Measurements from ENCODE around the gene HOXA10. TPM values are rescaled to one million over a fixed set of nuclear protein-coding genes. Genes with fewer than 3 reads are reported as not detected.

The HOXA10 gene
- total RNA-seq, 4 donors from 2014 or later = 24.6 to 61.2 (median 40.0) TPM

- peak overlapping the region in 3 of 4 donors; percentile 74 to 90 (median 75) for H3K27ac ChIP-seq
- intact Hi-C loops (cut with DNase I; ENCODE audit: low total_unique reads) = loop anchor here (1.0 to 5.0 kb wide), 2 partner anchors 377 to 578 kb away; no protein-coding TSS in a partner anchor
- peaks cover 33 to 62% (median 38%) of the 10 kb centered on the region in 3 donors for H3K27me3 ChIP-seq
- H3K4me1 ChIP-seq = peaks cover 9 to 31% of the 10 kb centered on the region in 2 donors
- H3K4me3 ChIP-seq = peak overlapping the region; percentile 50 to 75 (median 69)
- in situ Hi-C loops (cut with MboI; ENCODE audit: low sequenced_read_pairs in 4 of 4) = loop anchor here (10.0 to 25.0 kb wide), 7 partner anchors 466 to 1437 kb away; partner anchors contain the start of genes CREB5 (in 1 of the 4) and HIBADH (in 1 of the 4)
- ATAC-seq (peak; percentile 45 to 49), DNase-seq (no peak)
- no peaks in the 10 kb centered on the region for H3K36me3 ChIP-seq
- TF ChIP-seq CTCF (IDR thresholded peaks at IDR 0.05 in 4 of 5, conservative IDR thresholded peaks at IDR 0.05 in 1 of 5) (no peak), POLR2A (IDR thresholded peaks at IDR 0.05) (no peak)
- no peaks in the 10 kb centered on the region for H3K9me3 ChIP-seq
Observed at GRCh38 chr7:27198871-27199801, 25.0 kb upstream of the HOXA10 start.

GRCh38 chr7:27198138-27198841, 24.2 kb upstream of the HOXA10 start:
- Histone ChIP-seq H3K9me3 (no peaks in the 10 kb centered on the region), H3K4me3 (peak overlapping the region; percentile 50 to 75 (median 69)), H3K4me1 (peaks cover 9 to 37% of the 10 kb centered on the region in 2 donors), H3K27me3 (peaks cover 25 to 57% (median 31%) of the 10 kb centered on the region in 3 donors), H3K36me3 (no peaks in the 10 kb centered on the region), H3K27ac (peak overlapping the region in 1 of 4 donors; percentile 90)
- TF ChIP-seq CTCF (IDR thresholded peaks at IDR 0.05 in 4 of 5, conservative IDR thresholded peaks at IDR 0.05 in 1 of 5) = no peak
- no peak for TF ChIP-seq POLR2A (IDR thresholded peaks at IDR 0.05)
- ATAC-seq (no peak), DNase-seq (no peak)
- in situ Hi-C loops (cut with MboI; ENCODE audit: low sequenced_read_pairs in 4 of 4) = loop anchor here (10.0 to 25.0 kb wide), 7 partner anchors 467 to 1436 kb away; partner anchors contain the start of genes CREB5 (in 1 of the 4) and HIBADH (in 1 of the 4)
- intact Hi-C loops (cut with DNase I; ENCODE audit: low total_unique reads) = loop anchor here (5.0 kb wide), 1 partner anchor 579 kb away; no protein-coding TSS in a partner anchor

GRCh38 chr7:27197137-27198042, 23.3 kb upstream of the HOXA10 start:
- in situ Hi-C loops (cut with MboI; ENCODE audit: low sequenced_read_pairs in 4 of 4) = loop anchor here (10.0 to 25.0 kb wide), 7 partner anchors 467 to 1435 kb away; partner anchors contain the start of genes CREB5 (in 1 of the 4) and HIBADH (in 1 of the 4)
- intact Hi-C loops (cut with DNase I; ENCODE audit: low total_unique reads) = loop anchor here (1.0 to 5.0 kb wide), 3 partner anchors 580 to 823 kb away; no protein-coding TSS in a partner anchor
- no peak for TF ChIP-seq CTCF (IDR thresholded peaks at IDR 0.05 in 4 of 5, conservative IDR thresholded peaks at IDR 0.05 in 1 of 5)
- no peak for TF ChIP-seq POLR2A (IDR thresholded peaks at IDR 0.05)

More at GRCh38 chr7:27197137-27198042, 23.3 kb upstream of the HOXA10 start:
- ATAC-seq (no peak), DNase-seq (no peak)
- no peaks in the 10 kb centered on the region for H3K36me3 ChIP-seq
- peak overlapping the region in 1 of 4 donors; percentile 90 for H3K27ac ChIP-seq
- peak overlapping the region in 1 of 4 donors; percentile 67 for H3K4me3 ChIP-seq
- H3K27me3 ChIP-seq = peaks cover 20 to 52% (median 28%) of the 10 kb centered on the region in 3 donors
- H3K4me1 ChIP-seq = peaks cover 9 to 37% of the 10 kb centered on the region in 2 donors
- H3K9me3 ChIP-seq = no peaks in the 10 kb centered on the region
